Activated CD8-positive, alpha-beta memory T cell treated with anti-CD3 and anti-CD28 coated beads, Interleukin-2, amount 50 U/mL, for 48 hours (primary cell): ENCODE measurements around the gene RABIF.
"Not testable (repeated sequence)": the region's sequence is repeated elsewhere in the genome, so short reads cannot be mapped to it uniquely, and the experiment has no call there.

Experiments
- DNase-seq: peaks from one replicate; pipeline ENCODE4 v3.0.0-alpha.2; 2020

The RABIF gene

GRCh38 chr1:202888531-202889360 is at the start of gene RABIF:
TSS of gene RABIF (minus strand) at chr1:202889149. CDS start at chr1:202889098, 51 bp downstream.
- peak; percentile 96 for DNase-seq

GRCh38 chr1:202938287-202938925 is 49.5 kb upstream of the RABIF start:
- DNase-seq: no peak

- DNase-seq: not testable (repeated sequence)
Measured at GRCh38 chr1:202936409-202936808, 47.5 kb upstream of the RABIF start.

- DNase-seq: no peak
Measured at GRCh38 chr1:202935844-202936243, 46.9 kb upstream of the RABIF start.

GRCh38 chr1:202934755-202935154 is 45.8 kb upstream of the RABIF start:
- DNase-seq: no peak

- DNase-seq: no peak
Measured at GRCh38 chr1:202932476-202932875, 43.5 kb upstream of the RABIF start.

GRCh38 chr1:202926581-202927491 is 37.9 kb upstream of the RABIF start, which contains the start of gene KLHL12:
TSS of gene KLHL12 (minus strand) at chr1:202927234. CDS start at chr1:202925162, 2,072 bp downstream.
- DNase-seq: peak; percentile 97

- DNase-seq: no peak
Measured at GRCh38 chr1:202923533-202923932, 34.6 kb upstream of the RABIF start.

- DNase-seq: no peak
Measured at GRCh38 chr1:202919615-202920014, 30.7 kb upstream of the RABIF start.

- DNase-seq: no peak
Measured at GRCh38 chr1:202915146-202915545, 26.2 kb upstream of the RABIF start.

- not testable (repeated sequence) for DNase-seq
Measured at GRCh38 chr1:202912476-202912875, 23.5 kb upstream of the RABIF start.

- no peak for DNase-seq
Measured at GRCh38 chr1:202909494-202909893, 20.5 kb upstream of the RABIF start.

- DNase-seq: no peak
Measured at GRCh38 chr1:202908998-202909397, 20.0 kb upstream of the RABIF start.

- no peak for DNase-seq
Measured at GRCh38 chr1:202905331-202905730, 16.4 kb upstream of the RABIF start.

- DNase-seq: not testable (repeated sequence)
Measured at GRCh38 chr1:202903808-202904207, 14.9 kb upstream of the RABIF start.

- no peak for DNase-seq
Measured at GRCh38 chr1:202901555-202901954, 12.6 kb upstream of the RABIF start.

- no peak for DNase-seq
Measured at GRCh38 chr1:202892501-202892900, 3.6 kb upstream of the RABIF start.

- DNase-seq: no peak
Measured at GRCh38 chr1:202890392-202890791, 1.4 kb upstream of the RABIF start.

GRCh38 chr1:202888221-202888530 is 773 bp downstream of the RABIF start:
- no peak for DNase-seq

GRCh38 chr1:202880961-202881460 is 7.9 kb downstream of the RABIF start:
- DNase-seq: no peak

- no peak for DNase-seq
Measured at GRCh38 chr1:202880062-202880461, 8.9 kb downstream of the RABIF start.

- DNase-seq: no peak
Measured at GRCh38 chr1:202879128-202879527, 9.8 kb downstream of the RABIF start.

- DNase-seq: no peak
Measured at GRCh38 chr1:202873026-202873425, 15.9 kb downstream of the RABIF start.
